ENCODE data around the gene CACNA2D3.

The CACNA2D3 gene

DNA sequence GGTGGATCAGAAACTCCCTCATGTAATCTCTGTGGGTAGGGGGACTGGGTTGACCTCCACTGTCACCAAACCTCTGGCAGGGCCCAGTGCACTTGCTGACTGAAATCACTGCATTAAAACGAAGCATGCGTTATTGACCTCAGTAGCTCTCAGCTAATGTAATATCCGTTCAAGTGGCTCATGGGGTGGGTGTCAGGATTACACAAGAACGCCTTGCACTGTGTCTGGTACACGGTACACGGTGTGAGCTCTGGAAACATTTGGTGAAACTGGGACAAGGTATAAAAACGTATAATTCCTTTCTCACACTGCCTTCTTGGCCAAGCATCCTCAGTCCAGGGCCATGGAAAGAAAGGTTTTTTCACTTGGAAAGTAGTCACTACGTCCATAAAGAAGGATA is 793.6 kb downstream of the CACNA2D3 start:
- Histone ChIP-seq H3K27ac (ENCODE audit: low read depth, low read length) (no peak overlapping the region), H3K4me3 (ENCODE audit: insufficient read depth, low read length, poor library complexity, severe bottlenecking) (no peak overlapping the region), H3K9ac (ENCODE audit: low read length) (no peak overlapping the region), H2AFZ (ENCODE audit: low read depth, low read length, severe bottlenecking) (no peak overlapping the region), H3K36me3 (ENCODE audit: low read length) (no peaks in the 10 kb centered on the region), H4K20me1 (ENCODE audit: low read depth, low read length) (no peaks in the 10 kb centered on the region), H3F3A (ENCODE audit: insufficient read depth) (no peaks in the 10 kb centered on the region), H3K79me2 (ENCODE audit: insufficient read depth, low read length) (no peaks in the 10 kb centered on the region), H3K27me3 (ENCODE audit: low read length) (no peaks in the 10 kb centered on the region), H3K9me3 (ENCODE audit: insufficient read depth, low read length) (no peaks in the 10 kb centered on the region), H3K4me2 (ENCODE audit: low read depth, low read length, poor library complexity, severe bottlenecking) (no peak overlapping the region), H3K9me2 (replicated peaks; ENCODE audit: insufficient read depth, low read length) (no peaks in the 10 kb centered on the region)
- TF ChIP-seq, protein P1, sequence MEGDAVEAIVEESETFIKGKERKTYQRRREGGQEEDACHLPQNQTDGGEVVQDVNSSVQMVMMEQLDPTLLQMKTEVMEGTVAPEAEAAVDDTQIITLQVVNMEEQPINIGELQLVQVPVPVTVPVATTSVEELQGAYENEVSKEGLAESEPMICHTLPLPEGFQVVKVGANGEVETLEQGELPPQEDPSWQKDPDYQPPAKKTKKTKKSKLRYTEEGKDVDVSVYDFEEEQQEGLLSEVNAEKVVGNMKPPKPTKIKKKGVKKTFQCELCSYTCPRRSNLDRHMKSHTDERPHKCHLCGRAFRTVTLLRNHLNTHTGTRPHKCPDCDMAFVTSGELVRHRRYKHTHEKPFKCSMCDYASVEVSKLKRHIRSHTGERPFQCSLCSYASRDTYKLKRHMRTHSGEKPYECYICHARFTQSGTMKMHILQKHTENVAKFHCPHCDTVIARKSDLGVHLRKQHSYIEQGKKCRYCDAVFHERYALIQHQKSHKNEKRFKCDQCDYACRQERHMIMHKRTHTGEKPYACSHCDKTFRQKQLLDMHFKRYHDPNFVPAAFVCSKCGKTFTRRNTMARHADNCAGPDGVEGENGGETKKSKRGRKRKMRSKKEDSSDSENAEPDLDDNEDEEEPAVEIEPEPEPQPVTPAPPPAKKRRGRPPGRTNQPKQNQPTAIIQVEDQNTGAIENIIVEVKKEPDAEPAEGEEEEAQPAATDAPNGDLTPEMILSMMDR (IDR thresholded peaks at IDR 0.05; ENCODE audit: insufficient read depth, low read length, poor library complexity, severe bottlenecking): no peak
- no peak for TF ChIP-seq EZH2phosphoT487 (conservative IDR thresholded peaks at IDR 0.05; ENCODE audit: low read length)

DNA sequence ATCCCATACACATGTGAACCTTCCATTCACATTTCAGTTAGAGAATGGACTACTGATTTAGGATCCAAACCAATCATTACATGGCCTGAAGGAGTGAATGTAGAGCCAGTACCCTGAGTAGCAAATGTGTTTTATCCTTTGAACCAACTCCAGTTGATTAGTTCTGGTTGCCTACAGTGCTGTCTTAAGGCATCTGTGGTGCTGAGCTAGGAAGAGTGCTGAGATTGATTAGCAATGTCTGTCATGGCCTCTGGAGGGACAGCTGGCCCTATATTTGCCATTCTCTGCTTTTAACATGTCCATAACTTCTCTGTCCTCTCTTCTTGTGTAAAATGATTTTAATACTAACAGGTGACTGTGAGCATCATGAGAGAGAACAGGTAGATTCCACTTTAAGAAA is 794.4 kb downstream of the CACNA2D3 start:
- H4K20me1 ChIP-seq (ENCODE audit: low read depth, low read length): no peaks in the 10 kb centered on the region
- H3K4me3 ChIP-seq (ENCODE audit: insufficient read depth, low read length, poor library complexity, severe bottlenecking): no peak overlapping the region
- no peaks in the 10 kb centered on the region for H3K36me3 ChIP-seq (ENCODE audit: low read length)
- TF ChIP-seq EZH2phosphoT487 (conservative IDR thresholded peaks at IDR 0.05; ENCODE audit: low read length): no peak
- TF ChIP-seq, protein P1 (IDR thresholded peaks at IDR 0.05; ENCODE audit: insufficient read depth, low read length, poor library complexity, severe bottlenecking): no peak
- H2AFZ ChIP-seq (ENCODE audit: low read depth, low read length, severe bottlenecking): no peak overlapping the region
- H3K9me2 ChIP-seq (replicated peaks; ENCODE audit: insufficient read depth, low read length): no peaks in the 10 kb centered on the region
- H3K9me3 ChIP-seq (ENCODE audit: insufficient read depth, low read length): no peaks in the 10 kb centered on the region
- H3K79me2 ChIP-seq (ENCODE audit: insufficient read depth, low read length): no peaks in the 10 kb centered on the region
- H3K9ac ChIP-seq (ENCODE audit: low read length): no peak overlapping the region
- H3F3A ChIP-seq (ENCODE audit: insufficient read depth): no peaks in the 10 kb centered on the region
- no peak overlapping the region for H3K27ac ChIP-seq (ENCODE audit: low read depth, low read length)
- no peak overlapping the region for H3K4me2 ChIP-seq (ENCODE audit: low read depth, low read length, poor library complexity, severe bottlenecking)
- no peaks in the 10 kb centered on the region for H3K27me3 ChIP-seq (ENCODE audit: low read length)

DNA sequence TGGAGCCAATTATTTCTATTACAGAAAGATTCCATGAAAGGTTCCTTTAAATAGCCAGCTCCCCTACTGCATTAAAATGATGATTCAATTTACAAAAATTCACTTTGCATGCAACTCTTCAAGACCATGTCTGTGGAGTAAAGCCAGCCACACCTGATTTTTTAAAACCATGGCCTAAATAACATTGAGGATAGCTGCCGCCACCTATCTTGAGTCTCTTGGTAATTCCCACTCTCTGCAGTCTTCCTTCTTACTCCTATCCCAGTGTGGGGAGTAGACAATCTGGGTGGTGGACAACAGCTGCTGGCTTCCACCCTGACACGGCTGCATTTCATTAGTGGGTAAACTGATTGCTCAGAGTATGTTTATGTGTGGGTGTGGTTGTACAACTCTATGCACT is 794.8 kb downstream of the CACNA2D3 start:
- no peak overlapping the region for H3K9ac ChIP-seq (ENCODE audit: low read length)
- H3K27me3 ChIP-seq (ENCODE audit: low read length): no peaks in the 10 kb centered on the region
- H3K36me3 ChIP-seq (ENCODE audit: low read length): no peaks in the 10 kb centered on the region
- no peaks in the 10 kb centered on the region for H4K20me1 ChIP-seq (ENCODE audit: low read depth, low read length)
- no peak overlapping the region for H3K4me3 ChIP-seq (ENCODE audit: insufficient read depth, low read length, poor library complexity, severe bottlenecking)
- H3K9me2 ChIP-seq (replicated peaks; ENCODE audit: insufficient read depth, low read length): no peaks in the 10 kb centered on the region
- no peaks in the 10 kb centered on the region for H3F3A ChIP-seq (ENCODE audit: insufficient read depth)
- H2AFZ ChIP-seq (ENCODE audit: low read depth, low read length, severe bottlenecking): no peak overlapping the region
- H3K27ac ChIP-seq (ENCODE audit: low read depth, low read length): no peak overlapping the region
- H3K79me2 ChIP-seq (ENCODE audit: insufficient read depth, low read length): no peaks in the 10 kb centered on the region
- TF ChIP-seq, protein P1 (IDR thresholded peaks at IDR 0.05; ENCODE audit: insufficient read depth, low read length, poor library complexity, severe bottlenecking): no peak
- no peak for TF ChIP-seq EZH2phosphoT487 (conservative IDR thresholded peaks at IDR 0.05; ENCODE audit: low read length)
- H3K4me2 ChIP-seq (ENCODE audit: low read depth, low read length, poor library complexity, severe bottlenecking): no peak overlapping the region
- no peaks in the 10 kb centered on the region for H3K9me3 ChIP-seq (ENCODE audit: insufficient read depth, low read length)

Data from SU-DHL-6 (cell line).